Stomach (tissue), 4 donors: ENCODE results near the gene LYPD3.

Source experiments
- EP300 ChIP-seq: sonication (generic); formaldehyde crosslinking; IDR thresholded peaks from one replicate; pipeline ENCODE4 v1.6.1; 2017; ENCODE audit warnings: antibody characterized with exemption
- TF ChIP-seq, protein P1 (sequence below), 7 experiments: fragments of 450-650 bp in 4 of 7; fragments of 200-600 bp in 3 of 7; sonication (generic) in 3 of 7; IDR thresholded peaks; one replicate each; pipeline ENCODE4 v1.5.1; 2016 to 2019; ENCODE audit warnings: antibody characterized with exemption in 7 of 7, control low read depth in 2 of 7, mild to moderate bottlenecking in 1 of 7

DNA sequence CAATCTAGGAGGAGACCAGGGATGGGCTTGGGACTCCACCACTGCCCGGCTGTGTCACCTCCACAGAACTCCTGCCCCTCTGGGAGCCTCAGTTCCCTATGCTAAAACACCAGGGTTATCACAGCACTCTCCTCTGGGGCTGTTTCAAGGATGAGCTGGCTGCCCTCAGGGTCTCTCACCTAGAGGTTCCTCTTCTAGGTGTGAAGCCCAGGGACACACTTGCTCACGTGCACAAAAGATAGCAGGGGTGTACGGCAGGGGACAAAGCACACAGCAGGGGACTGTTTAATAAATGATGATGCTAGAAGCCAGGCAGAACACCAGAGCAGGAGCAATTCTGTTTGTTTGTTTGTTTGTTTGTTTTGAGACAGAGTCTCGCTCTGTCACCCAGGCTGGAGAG is 16.8 kb upstream of the LYPD3 start:
- TF ChIP-seq, protein P1, sequence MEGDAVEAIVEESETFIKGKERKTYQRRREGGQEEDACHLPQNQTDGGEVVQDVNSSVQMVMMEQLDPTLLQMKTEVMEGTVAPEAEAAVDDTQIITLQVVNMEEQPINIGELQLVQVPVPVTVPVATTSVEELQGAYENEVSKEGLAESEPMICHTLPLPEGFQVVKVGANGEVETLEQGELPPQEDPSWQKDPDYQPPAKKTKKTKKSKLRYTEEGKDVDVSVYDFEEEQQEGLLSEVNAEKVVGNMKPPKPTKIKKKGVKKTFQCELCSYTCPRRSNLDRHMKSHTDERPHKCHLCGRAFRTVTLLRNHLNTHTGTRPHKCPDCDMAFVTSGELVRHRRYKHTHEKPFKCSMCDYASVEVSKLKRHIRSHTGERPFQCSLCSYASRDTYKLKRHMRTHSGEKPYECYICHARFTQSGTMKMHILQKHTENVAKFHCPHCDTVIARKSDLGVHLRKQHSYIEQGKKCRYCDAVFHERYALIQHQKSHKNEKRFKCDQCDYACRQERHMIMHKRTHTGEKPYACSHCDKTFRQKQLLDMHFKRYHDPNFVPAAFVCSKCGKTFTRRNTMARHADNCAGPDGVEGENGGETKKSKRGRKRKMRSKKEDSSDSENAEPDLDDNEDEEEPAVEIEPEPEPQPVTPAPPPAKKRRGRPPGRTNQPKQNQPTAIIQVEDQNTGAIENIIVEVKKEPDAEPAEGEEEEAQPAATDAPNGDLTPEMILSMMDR (IDR thresholded peaks at IDR 0.05) = no peak
- no peak for TF ChIP-seq EP300
